ENCODE measurements around the gene PHYKPL.
"Not testable (repeated sequence)": the region's sequence is repeated elsewhere in the genome, so short reads cannot be mapped to it uniquely, and the experiment has no call there.

The PHYKPL gene

GRCh38 chr5:178207183-178207916, 25.3 kb downstream of the PHYKPL start:
- DNase-seq (ENCODE audit: low spot score): peak; percentile 17

- no peak for DNase-seq (ENCODE audit: low spot score)
These were observed 26.2 kb downstream of the PHYKPL start for GRCh38 chr5:178206166-178207101.

GRCh38 chr5:178205749-178206047, 26.9 kb downstream of the PHYKPL start:
- no peak for DNase-seq (ENCODE audit: low spot score)

- DNase-seq (ENCODE audit: low spot score): peak; percentile 95
These were observed 27.5 kb downstream of the PHYKPL start for GRCh38 chr5:178204935-178205748.

GRCh38 chr5:178204182-178204934, 28.2 kb downstream of the PHYKPL start, which contains the start of gene HNRNPAB:
TSS of gene HNRNPAB (plus strand) at chr5:178204533. CDS start at chr5:178204838, 305 bp downstream.
- DNase-seq (ENCODE audit: low spot score): peak; percentile 100

- no peak for DNase-seq (ENCODE audit: low spot score)
These were observed 28.9 kb downstream of the PHYKPL start for GRCh38 chr5:178203670-178204181.

- DNase-seq (ENCODE audit: low spot score): no peak
These were observed 30.1 kb downstream of the PHYKPL start for GRCh38 chr5:178202541-178202940.

GRCh38 chr5:178201927-178202235, 30.7 kb downstream of the PHYKPL start:
- peak; percentile 33 for DNase-seq (ENCODE audit: low spot score)

- peak; percentile 29 for DNase-seq (ENCODE audit: low spot score)
These were observed 31.2 kb downstream of the PHYKPL start for GRCh38 chr5:178201221-178201926.

GRCh38 chr5:178199581-178200434, 32.8 kb downstream of the PHYKPL start:
- DNase-seq (ENCODE audit: low spot score): no peak

- DNase-seq (ENCODE audit: low spot score): no peak
These were observed 33.9 kb downstream of the PHYKPL start for GRCh38 chr5:178198706-178199105.

GRCh38 chr5:178198151-178198550, 34.5 kb downstream of the PHYKPL start:
- not testable (repeated sequence) for DNase-seq (ENCODE audit: low spot score)

- peak; percentile 21 for DNase-seq (ENCODE audit: low spot score)
These were observed 35.6 kb downstream of the PHYKPL start for GRCh38 chr5:178196986-178197385.

- no peak for DNase-seq (ENCODE audit: low spot score)
These were observed 36.3 kb downstream of the PHYKPL start for GRCh38 chr5:178196281-178196812.

GRCh38 chr5:178194026-178194425, 38.6 kb downstream of the PHYKPL start:
- DNase-seq (ENCODE audit: low spot score): no peak

- DNase-seq (ENCODE audit: low spot score): no peak
These were observed 39.3 kb downstream of the PHYKPL start for GRCh38 chr5:178193251-178193809.

GRCh38 chr5:178192787-178193186, 39.8 kb downstream of the PHYKPL start:
- DNase-seq (ENCODE audit: low spot score): no peak

- DNase-seq (ENCODE audit: low spot score): no peak
These were observed 40.4 kb downstream of the PHYKPL start for GRCh38 chr5:178192244-178192643.

- no peak for DNase-seq (ENCODE audit: low spot score)
These were observed 40.9 kb downstream of the PHYKPL start for GRCh38 chr5:178191661-178192060.
